NCI-H82 (cell line): Measurements from ENCODE around the gene CCDC138.

Experiments used
- DNase-seq: peaks from one replicate; lab custom pipeline; 2025; lab: John Stamatoyannopoulos, UW

Gene CCDC138

GRCh38 chr2:108829578-108830310 lies 43.2 kb downstream of the CCDC138 start:
- DNase-seq: no peak

- DNase-seq: no peak
Measured at GRCh38 chr2:108833219-108833618, 46.6 kb downstream of the CCDC138 start.

- no peak for DNase-seq
Measured at GRCh38 chr2:108834620-108835019, 48.0 kb downstream of the CCDC138 start.

GRCh38 chr2:108835040-108835439 lies 48.5 kb downstream of the CCDC138 start:
- DNase-seq: no peak

- DNase-seq: no peak
Measured at GRCh38 chr2:108837198-108837597, 50.6 kb downstream of the CCDC138 start.

- no peak for DNase-seq
Measured at GRCh38 chr2:108841506-108841905, 54.9 kb downstream of the CCDC138 start.

- DNase-seq: no peak
Measured at GRCh38 chr2:108845923-108846322, 59.4 kb downstream of the CCDC138 start.

- DNase-seq: no peak
Measured at GRCh38 chr2:108847000-108847399, 60.4 kb downstream of the CCDC138 start.

- no peak for DNase-seq
Measured at GRCh38 chr2:108852375-108852774, 65.8 kb downstream of the CCDC138 start.

GRCh38 chr2:108853421-108853820 lies 66.8 kb downstream of the CCDC138 start:
- no peak for DNase-seq

GRCh38 chr2:108854484-108854883 lies 67.9 kb downstream of the CCDC138 start:
- no peak for DNase-seq

- peak; percentile 8 for DNase-seq
Measured at GRCh38 chr2:108855194-108855593, 68.6 kb downstream of the CCDC138 start.

GRCh38 chr2:108858894-108859293 lies 72.3 kb downstream of the CCDC138 start:
- DNase-seq: no peak

- DNase-seq: no peak
Measured at GRCh38 chr2:108866041-108866440, 79.5 kb downstream of the CCDC138 start.

- DNase-seq: no peak
Measured at GRCh38 chr2:108868911-108869310, 82.3 kb downstream of the CCDC138 start.

- DNase-seq: no peak
Measured at GRCh38 chr2:108869542-108869941, 83.0 kb downstream of the CCDC138 start.

- no peak for DNase-seq
Measured at GRCh38 chr2:108870069-108870644, 83.6 kb downstream of the CCDC138 start.

GRCh38 chr2:108877506-108877905 lies 90.9 kb downstream of the CCDC138 start:
- DNase-seq: no peak

GRCh38 chr2:108878276-108878675 lies 91.7 kb downstream of the CCDC138 start:
- no peak for DNase-seq

GRCh38 chr2:108884619-108885018 lies 98.0 kb downstream of the CCDC138 start:
- no peak for DNase-seq

- no peak for DNase-seq
Measured at GRCh38 chr2:108889907-108890306, 103.3 kb downstream of the CCDC138 start.

- no peak for DNase-seq
Measured at GRCh38 chr2:108893277-108893676, 106.7 kb downstream of the CCDC138 start.

- DNase-seq: peak; percentile 10
Measured at GRCh38 chr2:108894766-108895165, 108.2 kb downstream of the CCDC138 start.

GRCh38 chr2:108895188-108895587 lies 108.6 kb downstream of the CCDC138 start:
- no peak for DNase-seq
